D721Med (cell line): ENCODE data around the gene MYO1B.

Experiments used
- DNase-seq: peaks from one replicate; pipeline ENCODE4 v3.0.0; 2011; ENCODE audit warnings: low spot score; ENCODE audit not compliant: insufficient read length
- FAIRE-seq: peaks from 2 replicates; lab custom pipeline; 2011; peaks lifted over from hg19 to GRCh38; lab: Jason Lieb, UNC
- TF ChIP-seq, protein P1 (sequence below): IDR thresholded peaks from 2 replicates; pipeline ENCODE4 v1.5.1; 2012; ENCODE audit warnings: mild to moderate bottlenecking, control low read depth; ENCODE audit not compliant: insufficient read depth; ENCODE audit errors: missing control alignments

Gene MYO1B

GRCh38 chr2:191246820-191247380, 1.7 kb downstream of the MYO1B start:
- DNase-seq, result no peak
- TF ChIP-seq, protein P1, sequence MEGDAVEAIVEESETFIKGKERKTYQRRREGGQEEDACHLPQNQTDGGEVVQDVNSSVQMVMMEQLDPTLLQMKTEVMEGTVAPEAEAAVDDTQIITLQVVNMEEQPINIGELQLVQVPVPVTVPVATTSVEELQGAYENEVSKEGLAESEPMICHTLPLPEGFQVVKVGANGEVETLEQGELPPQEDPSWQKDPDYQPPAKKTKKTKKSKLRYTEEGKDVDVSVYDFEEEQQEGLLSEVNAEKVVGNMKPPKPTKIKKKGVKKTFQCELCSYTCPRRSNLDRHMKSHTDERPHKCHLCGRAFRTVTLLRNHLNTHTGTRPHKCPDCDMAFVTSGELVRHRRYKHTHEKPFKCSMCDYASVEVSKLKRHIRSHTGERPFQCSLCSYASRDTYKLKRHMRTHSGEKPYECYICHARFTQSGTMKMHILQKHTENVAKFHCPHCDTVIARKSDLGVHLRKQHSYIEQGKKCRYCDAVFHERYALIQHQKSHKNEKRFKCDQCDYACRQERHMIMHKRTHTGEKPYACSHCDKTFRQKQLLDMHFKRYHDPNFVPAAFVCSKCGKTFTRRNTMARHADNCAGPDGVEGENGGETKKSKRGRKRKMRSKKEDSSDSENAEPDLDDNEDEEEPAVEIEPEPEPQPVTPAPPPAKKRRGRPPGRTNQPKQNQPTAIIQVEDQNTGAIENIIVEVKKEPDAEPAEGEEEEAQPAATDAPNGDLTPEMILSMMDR, result no peak
- no peak for FAIRE-seq

DNA sequence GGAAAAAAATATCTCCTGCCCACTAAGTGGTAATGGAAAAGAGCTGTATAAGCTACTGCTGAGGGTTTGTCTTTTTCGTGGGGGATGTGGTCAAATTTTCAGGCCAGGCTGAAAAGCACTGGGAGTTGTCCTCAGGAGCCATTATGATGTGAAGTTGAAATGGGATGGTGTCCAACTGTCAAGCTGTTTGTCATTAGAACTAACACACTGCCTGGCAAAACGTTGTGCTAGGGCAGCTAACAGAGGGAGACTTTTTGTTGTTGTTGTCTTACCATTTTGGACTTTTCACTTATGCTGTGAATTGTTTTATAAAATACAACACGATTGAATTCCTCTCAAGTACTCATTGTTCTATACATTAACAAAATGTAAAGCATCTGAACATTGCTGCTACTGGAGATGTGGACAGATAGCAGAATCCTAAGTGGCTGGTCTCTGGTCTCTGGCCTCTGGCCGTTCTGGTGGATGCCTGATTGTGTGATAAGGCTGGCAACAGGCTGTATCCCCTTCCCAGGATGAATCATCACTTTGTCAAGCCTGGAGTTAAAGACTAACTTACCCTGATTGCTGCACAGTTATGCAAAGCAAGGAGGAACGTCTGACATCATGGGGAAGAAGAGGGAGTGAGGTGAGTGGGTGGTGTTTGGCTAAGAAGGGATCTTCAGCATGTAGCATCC, 2.3 kb downstream of the MYO1B start:
- TF ChIP-seq, protein P1, result no peak
- FAIRE-seq (no peak), DNase-seq (no peak)

DNA sequence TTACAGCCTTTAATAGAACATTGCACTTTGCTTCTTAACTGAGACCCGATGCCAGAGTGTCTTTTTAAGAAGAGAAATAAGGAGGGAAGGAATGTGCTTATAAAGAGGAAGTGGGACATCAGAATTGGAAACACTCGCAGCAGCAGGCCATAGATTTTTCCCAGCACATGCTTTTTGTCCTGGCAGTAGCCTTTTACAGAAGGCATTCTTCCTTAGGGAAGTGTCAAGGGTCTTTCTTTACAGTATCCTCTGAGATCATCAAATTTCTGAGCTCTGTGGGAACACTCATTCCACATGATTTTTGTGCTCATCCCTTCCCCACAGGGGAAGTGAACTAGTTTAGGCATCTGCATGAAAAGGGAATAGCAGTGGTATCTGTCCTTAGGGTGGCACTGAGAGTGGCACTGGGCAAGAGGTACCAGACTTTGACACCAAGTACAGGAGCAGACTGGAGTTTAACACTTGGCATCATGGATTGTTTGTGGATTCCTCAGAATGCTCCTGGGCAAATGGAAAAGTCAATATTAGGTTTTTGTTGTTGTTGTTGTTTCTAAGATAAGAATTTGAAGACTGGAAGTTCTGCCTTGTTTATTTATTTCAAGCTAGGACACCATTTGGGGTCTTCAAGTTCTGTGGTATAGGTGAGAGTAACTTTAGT, 4.1 kb downstream of the MYO1B start:
- TF ChIP-seq, protein P1, result no peak

DNA sequence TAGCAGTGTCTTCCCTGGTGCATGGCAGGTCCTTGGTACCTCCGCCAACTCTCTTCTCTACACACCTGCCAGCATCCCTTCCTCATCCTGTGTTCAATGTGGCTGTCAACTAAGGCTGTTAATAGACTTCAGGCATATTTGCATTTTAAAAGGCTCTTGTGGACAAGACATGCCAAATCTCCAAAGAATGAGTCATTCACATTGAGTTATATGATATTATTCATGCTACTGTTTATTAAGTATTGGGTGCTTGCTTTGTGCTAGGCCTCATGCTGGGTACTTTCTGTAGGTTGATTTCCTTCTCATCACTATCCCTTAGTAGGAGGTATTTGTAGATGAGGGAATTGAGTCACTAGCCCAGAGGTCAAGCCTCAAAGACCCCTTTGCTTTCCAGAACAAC, 5.2 kb downstream of the MYO1B start:
- no peak for FAIRE-seq
- TF ChIP-seq, protein P1, result no peak
- no peak for DNase-seq

More for the DNA sequence above, 4.1 kb downstream of the MYO1B start:
- FAIRE-seq (no peak), DNase-seq (no peak)

GRCh38 chr2:191250986-191251385, 5.8 kb downstream of the MYO1B start:
- DNase-seq (no peak), FAIRE-seq (no peak)
- TF ChIP-seq, protein P1, result no peak

DNA sequence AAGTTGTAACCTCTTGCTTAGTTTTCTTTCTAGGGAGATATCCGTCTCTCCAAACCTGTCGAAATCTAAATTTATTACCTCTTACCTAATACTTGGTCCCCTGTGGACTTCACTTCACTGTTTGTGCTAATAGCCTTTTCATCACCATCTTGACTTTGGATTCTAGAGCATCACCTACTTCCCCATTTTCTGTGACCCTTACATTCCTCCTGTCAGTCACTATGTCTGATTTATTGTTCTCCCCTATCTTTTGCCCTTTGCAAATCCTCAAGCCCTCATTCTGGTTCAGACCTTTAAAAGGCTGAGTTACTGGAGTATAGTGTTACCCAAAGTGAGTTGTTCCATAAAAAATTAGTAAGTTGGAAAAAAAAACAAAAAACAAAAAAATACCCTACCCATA, 7.5 kb downstream of the MYO1B start:
- DNase-seq (no peak), FAIRE-seq (no peak)
- TF ChIP-seq, protein P1, result no peak

DNA sequence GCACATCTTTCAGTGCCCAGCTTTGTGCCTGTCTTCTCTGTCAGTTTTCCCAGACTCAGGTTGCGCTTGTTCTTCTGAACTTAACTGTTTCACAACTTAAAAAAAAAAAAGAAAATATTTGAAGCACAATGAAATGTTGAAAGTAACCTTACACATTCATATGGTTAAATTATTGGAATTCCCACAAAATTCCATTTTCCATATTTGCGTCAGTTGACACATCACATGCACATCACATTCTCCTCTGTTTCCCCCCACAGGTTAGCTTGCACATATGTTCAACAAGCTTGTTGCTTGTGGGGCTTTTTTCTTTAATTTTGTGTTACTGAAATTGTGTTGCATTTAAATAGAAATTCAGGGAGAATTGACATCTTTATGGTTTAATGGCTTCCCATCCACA, 8.3 kb downstream of the MYO1B start:
- TF ChIP-seq, protein P1, result no peak
- no peak for DNase-seq
- no peak for FAIRE-seq
